HG03060 (cell line): ENCODE measurements around the gene BCKDHB.
A peak's percentile ranks its signal among the peaks of the same experiment; 100 is the strongest.

Experiments used
- ATAC-seq: cut with Tn5 transposase; IDR thresholded peaks from one replicate; pipeline ENCODE4 v1.9.1; 2021; ENCODE audit warnings: low read depth, moderate number of reproducible peaks; ENCODE audit not compliant: unreplicated experiment

The BCKDHB gene

GRCh38 chr6:80316686-80317231 lies 210.3 kb downstream of the BCKDHB start:
- no peak for ATAC-seq

GRCh38 chr6:80319196-80319595 lies 212.7 kb downstream of the BCKDHB start:
- no peak for ATAC-seq

GRCh38 chr6:80321011-80321410 lies 214.5 kb downstream of the BCKDHB start:
- ATAC-seq = no peak

GRCh38 chr6:80325742-80326141 lies 219.3 kb downstream of the BCKDHB start:
- ATAC-seq = no peak

GRCh38 chr6:80328652-80329051 lies 222.2 kb downstream of the BCKDHB start:
- ATAC-seq = no peak

- no peak for ATAC-seq
These were observed 223.0 kb downstream of the BCKDHB start for GRCh38 chr6:80329496-80329895.

GRCh38 chr6:80330961-80331360 lies 224.5 kb downstream of the BCKDHB start:
- no peak for ATAC-seq

GRCh38 chr6:80331522-80331921 lies 225.1 kb downstream of the BCKDHB start:
- no peak for ATAC-seq

GRCh38 chr6:80331974-80332373 lies 225.5 kb downstream of the BCKDHB start:
- no peak for ATAC-seq

- no peak for ATAC-seq
These were observed 226.9 kb downstream of the BCKDHB start for GRCh38 chr6:80333342-80333741.

- ATAC-seq = no peak
These were observed 228.7 kb downstream of the BCKDHB start for GRCh38 chr6:80335121-80335531.

- no peak for ATAC-seq
These were observed 230.4 kb downstream of the BCKDHB start for GRCh38 chr6:80336911-80337310.

- ATAC-seq = peak; percentile 84
These were observed 231.8 kb downstream of the BCKDHB start for GRCh38 chr6:80338201-80338836.

- ATAC-seq = no peak
These were observed 232.9 kb downstream of the BCKDHB start for GRCh38 chr6:80339421-80339820.

GRCh38 chr6:80340280-80340679 lies 233.8 kb downstream of the BCKDHB start:
- no peak for ATAC-seq

GRCh38 chr6:80340686-80341085 lies 234.2 kb downstream of the BCKDHB start:
- no peak for ATAC-seq

GRCh38 chr6:80341330-80341729 lies 234.9 kb downstream of the BCKDHB start:
- ATAC-seq = no peak

GRCh38 chr6:80343511-80343910 lies 237.0 kb downstream of the BCKDHB start:
- no peak for ATAC-seq

GRCh38 chr6:80347101-80347500 lies 240.6 kb downstream of the BCKDHB start:
- ATAC-seq = no peak

- ATAC-seq = no peak
These were observed 241.8 kb downstream of the BCKDHB start for GRCh38 chr6:80348263-80348662.

- no peak for ATAC-seq
These were observed 249.5 kb downstream of the BCKDHB start for GRCh38 chr6:80356000-80356399.

GRCh38 chr6:80356545-80356944 lies 250.1 kb downstream of the BCKDHB start:
- no peak for ATAC-seq

GRCh38 chr6:80357081-80357480 lies 250.6 kb downstream of the BCKDHB start:
- ATAC-seq = no peak
